Measurements from ENCODE around the gene DHCR24. TPM values are rescaled to one million over a fixed set of nuclear protein-coding genes. Genes with fewer than 3 reads are reported as not detected.
"Not testable (repeated sequence)": the region's sequence is repeated elsewhere in the genome, so short reads cannot be mapped to it uniquely, and the experiment has no call there.

The DHCR24 gene
- total RNA-seq, 4 donors from 2014 or later: 167 to 525 (median 389) TPM

- peaks cover 52% of the 10 kb centered on the region for H3K4me1 ChIP-seq
- WGBS: 73% methylated on average over 4 of the region's 4 CpGs
These were observed 1.7 kb downstream of the DHCR24 start for GRCh38 chr1:54885237-54885679.

GRCh38 chr1:54884768-54885167, 2.2 kb downstream of the DHCR24 start:
- no peaks in the 10 kb centered on the region for H3K9me3 ChIP-seq
- H3K27ac ChIP-seq: peak overlapping the region; percentile 8
- H3K36me3 ChIP-seq: peaks cover 12% of the 10 kb centered on the region
- H3K4me3 ChIP-seq: peak overlapping the region; percentile 56
- DNase-seq (ENCODE audit: low spot score in 2 of 2): no peak
- peaks cover 52% of the 10 kb centered on the region for H3K4me1 ChIP-seq
- 47% methylated on average over 3 of the region's 3 CpGs for WGBS
- no peaks in the 10 kb centered on the region for H3K27me3 ChIP-seq
- no peak for TF ChIP-seq POLR2A (IDR thresholded peaks at IDR 0.05)
- no peak for TF ChIP-seq CTCF (IDR thresholded peaks at IDR 0.05)
- no peak for TF ChIP-seq POLR2AphosphoS5 (IDR thresholded peaks at IDR 0.05)
- TF ChIP-seq EP300 (IDR thresholded peaks at IDR 0.05): no peak

More at GRCh38 chr1:54885237-54885679, 1.7 kb downstream of the DHCR24 start:
- DNase-seq (ENCODE audit: low spot score in 2 of 2): no peak
- Histone ChIP-seq H3K9me3 (no peaks in the 10 kb centered on the region), H3K36me3 (peaks cover 10% of the 10 kb centered on the region), H3K4me3 (peak overlapping the region; percentile 56), H3K27ac (peak overlapping the region; percentile 82), H3K27me3 (no peaks in the 10 kb centered on the region)
- TF ChIP-seq POLR2AphosphoS5 (IDR thresholded peaks at IDR 0.05) (no peak), POLR2A (IDR thresholded peaks at IDR 0.05) (no peak), CTCF (IDR thresholded peaks at IDR 0.05) (no peak), EP300 (IDR thresholded peaks at IDR 0.05) (no peak)

- DNase-seq (ENCODE audit: low spot score in 2 of 2): no peak
- peaks cover 12% of the 10 kb centered on the region for H3K36me3 ChIP-seq
- no peak for TF ChIP-seq EP300 (IDR thresholded peaks at IDR 0.05)
- no peak for TF ChIP-seq POLR2AphosphoS5 (IDR thresholded peaks at IDR 0.05)
- no peak for TF ChIP-seq CTCF (IDR thresholded peaks at IDR 0.05)
- TF ChIP-seq POLR2A (IDR thresholded peaks at IDR 0.05): no peak
- peaks cover 52% of the 10 kb centered on the region for H3K4me1 ChIP-seq
- WGBS: 36% methylated on average over 3 of the region's 3 CpGs
- H3K27me3 ChIP-seq: no peaks in the 10 kb centered on the region
- H3K4me3 ChIP-seq: peak overlapping the region; percentile 31
- H3K9me3 ChIP-seq: no peaks in the 10 kb centered on the region
- peak overlapping the region; percentile 63 for H3K27ac ChIP-seq
These were observed 2.8 kb downstream of the DHCR24 start for GRCh38 chr1:54884135-54884586.

- peak overlapping the region; percentile 31 for H3K4me3 ChIP-seq
- DNase-seq (ENCODE audit: low spot score in 2 of 2): no peak
- no peaks in the 10 kb centered on the region for H3K9me3 ChIP-seq
- TF ChIP-seq POLR2AphosphoS5 (IDR thresholded peaks at IDR 0.05) (peak in 1 of 3 donors; percentile 20), POLR2A (IDR thresholded peaks at IDR 0.05) (no peak), CTCF (IDR thresholded peaks at IDR 0.05) (no peak), EP300 (IDR thresholded peaks at IDR 0.05) (no peak)
- WGBS: 85% methylated on average over 10 of the region's 10 CpGs
- peak overlapping the region; percentile 63 for H3K27ac ChIP-seq
- H3K27me3 ChIP-seq: no peaks in the 10 kb centered on the region
- H3K4me1 ChIP-seq: peaks cover 52% of the 10 kb centered on the region
- peaks cover 12% of the 10 kb centered on the region for H3K36me3 ChIP-seq
These were observed 3.5 kb downstream of the DHCR24 start for GRCh38 chr1:54883349-54884102.

- WGBS: 89% methylated on average over 1 of the region's 1 CpG
- TF ChIP-seq CTCF (IDR thresholded peaks at IDR 0.05) (no peak), POLR2AphosphoS5 (IDR thresholded peaks at IDR 0.05) (no peak), POLR2A (IDR thresholded peaks at IDR 0.05) (no peak), EP300 (IDR thresholded peaks at IDR 0.05) (no peak)
- H3K4me3 ChIP-seq: peak overlapping the region; percentile 31
- peaks cover 12% of the 10 kb centered on the region for H3K36me3 ChIP-seq
- peaks cover 43% of the 10 kb centered on the region for H3K4me1 ChIP-seq
- H3K27ac ChIP-seq: no peak overlapping the region
- H3K9me3 ChIP-seq: no peaks in the 10 kb centered on the region
- no peaks in the 10 kb centered on the region for H3K27me3 ChIP-seq
- DNase-seq (ENCODE audit: low spot score in 2 of 2): no peak
These were observed 4.5 kb downstream of the DHCR24 start for GRCh38 chr1:54882519-54882918.

GRCh38 chr1:54881604-54882003, 5.4 kb downstream of the DHCR24 start:
- H3K27me3 ChIP-seq; H3K9me3 ChIP-seq; H3K27ac ChIP-seq; H3K4me3 ChIP-seq; DNase-seq (ENCODE audit: low spot score in 2 of 2): not testable (repeated sequence)
- peaks cover 40% of the 10 kb centered on the region for H3K4me1 ChIP-seq
- 92% methylated on average over 2 of the region's 2 CpGs for WGBS
- peaks cover 16% of the 10 kb centered on the region for H3K36me3 ChIP-seq

Data from suprapubic skin (tissue), 4 donors.